ENCODE measurements around the gene TTLL1. TPM values are rescaled to one million over a fixed set of nuclear protein-coding genes. Genes with fewer than 3 reads are reported as not detected.

The TTLL1 gene
- total RNA-seq, 1 experiment from 2014 or later = 4.1 TPM

DNA sequence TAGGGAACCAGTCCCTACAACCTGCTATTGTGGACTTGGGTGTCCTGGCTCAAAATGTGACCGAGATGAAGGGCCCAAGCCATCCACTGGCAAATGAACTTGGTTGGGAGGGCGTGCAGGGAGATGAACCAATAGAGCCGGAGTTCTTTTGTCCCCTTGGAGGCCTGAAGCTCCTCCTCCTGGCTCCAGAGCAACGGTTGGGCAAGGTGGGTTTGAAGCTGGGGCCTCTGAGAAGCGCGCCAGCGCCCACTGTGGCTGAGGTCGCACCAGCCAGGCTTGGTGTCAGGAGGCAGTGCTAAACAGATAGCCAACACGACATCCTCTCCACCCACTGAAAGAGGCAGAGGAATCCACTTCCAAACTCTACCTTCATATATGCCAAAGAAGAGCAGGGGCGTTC lies 38.2 kb downstream of the TTLL1 start:
- no peak overlapping the region for H3K4me3 Mint-ChIP-seq (ENCODE audit: unreplicated experiment)
- BruUV-seq (replicated peaks) = no TSS peak

DNA sequence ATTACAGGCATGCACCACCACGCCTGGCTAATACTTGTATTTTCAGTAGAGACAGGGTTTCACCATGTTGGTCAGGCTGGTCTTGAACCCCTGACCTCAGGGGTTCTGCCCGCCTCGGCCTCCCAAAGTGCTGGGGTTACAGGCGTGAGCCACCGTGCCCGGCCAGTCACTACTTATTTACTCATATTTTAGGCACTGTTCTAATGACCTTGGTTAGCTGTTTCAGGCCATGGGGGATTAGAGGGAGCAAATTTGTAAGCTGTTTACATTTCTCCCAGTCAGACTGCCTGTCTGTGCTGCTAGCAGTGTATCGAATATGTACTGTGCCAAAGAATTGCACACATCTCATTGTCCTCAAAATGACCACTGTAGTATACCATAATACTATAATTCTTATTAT lies 41.6 kb downstream of the TTLL1 start:
- Mint-ChIP-seq H3K27ac (ENCODE audit: unreplicated experiment) (no peak overlapping the region), H3K36me3 (ENCODE audit: insufficient read depth, unreplicated experiment) (no peaks in the 10 kb centered on the region), H3K4me3 (ENCODE audit: unreplicated experiment) (no peak overlapping the region), H3K27me3 (ENCODE audit: insufficient read depth, unreplicated experiment) (no peaks in the 10 kb centered on the region), H3K4me1 (ENCODE audit: low read depth, unreplicated experiment) (no peaks in the 10 kb centered on the region), H3K9me3 (ENCODE audit: unreplicated experiment) (no peaks in the 10 kb centered on the region)
- Histone ChIP-seq H3K9me3 (no peaks in the 10 kb centered on the region), H3K27me3 (replicated peaks; ENCODE audit: control insufficient read depth, insufficient read depth, low read length) (no peaks in the 10 kb centered on the region; the same call in 1 of the 2 replicates), H3K4me3 (ENCODE audit: low read depth, low read length) (no peak overlapping the region), H3K4me1 (0 out of 2 replicates have a peak, but pooled peaks cover 3% of the 10 kb centered on the region), H3K36me3 (ENCODE audit: control insufficient read depth, insufficient read depth, low read length) (no peaks in the 10 kb centered on the region)
- BruUV-seq (replicated peaks) = no TSS peak
- CTCF ChIA-PET = no interaction called here
- no peak for DNase-seq
- POLR2A ChIA-PET = no interaction called here
- intact Hi-C loops (cut with micrococcal nuclease; ENCODE audit: unreplicated experiment) = no loop called here
- TF ChIP-seq, protein P1, sequence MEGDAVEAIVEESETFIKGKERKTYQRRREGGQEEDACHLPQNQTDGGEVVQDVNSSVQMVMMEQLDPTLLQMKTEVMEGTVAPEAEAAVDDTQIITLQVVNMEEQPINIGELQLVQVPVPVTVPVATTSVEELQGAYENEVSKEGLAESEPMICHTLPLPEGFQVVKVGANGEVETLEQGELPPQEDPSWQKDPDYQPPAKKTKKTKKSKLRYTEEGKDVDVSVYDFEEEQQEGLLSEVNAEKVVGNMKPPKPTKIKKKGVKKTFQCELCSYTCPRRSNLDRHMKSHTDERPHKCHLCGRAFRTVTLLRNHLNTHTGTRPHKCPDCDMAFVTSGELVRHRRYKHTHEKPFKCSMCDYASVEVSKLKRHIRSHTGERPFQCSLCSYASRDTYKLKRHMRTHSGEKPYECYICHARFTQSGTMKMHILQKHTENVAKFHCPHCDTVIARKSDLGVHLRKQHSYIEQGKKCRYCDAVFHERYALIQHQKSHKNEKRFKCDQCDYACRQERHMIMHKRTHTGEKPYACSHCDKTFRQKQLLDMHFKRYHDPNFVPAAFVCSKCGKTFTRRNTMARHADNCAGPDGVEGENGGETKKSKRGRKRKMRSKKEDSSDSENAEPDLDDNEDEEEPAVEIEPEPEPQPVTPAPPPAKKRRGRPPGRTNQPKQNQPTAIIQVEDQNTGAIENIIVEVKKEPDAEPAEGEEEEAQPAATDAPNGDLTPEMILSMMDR (IDR thresholded peaks at IDR 0.05; ENCODE audit: insufficient read depth in 1 of 2, low read depth in 1 of 2, low read length in 1 of 2, severe bottlenecking in 1 of 2, unreplicated experiment in 1 of 2) = no peak

More for the DNA sequence above, 38.2 kb downstream of the TTLL1 start:
- H3K36me3 Mint-ChIP-seq (ENCODE audit: insufficient read depth, unreplicated experiment) = no peaks in the 10 kb centered on the region
- Histone ChIP-seq H3K9me3 (no peaks in the 10 kb centered on the region), H3K4me1 (0 out of 2 replicates have a peak, but pooled peaks cover 3% of the 10 kb centered on the region), H3K27me3 (replicated peaks; ENCODE audit: control insufficient read depth, insufficient read depth, low read length) (no peaks in the 10 kb centered on the region), H3K36me3 (ENCODE audit: control insufficient read depth, insufficient read depth, low read length) (no peaks in the 10 kb centered on the region), H3K4me3 (ENCODE audit: low read depth, low read length) (no peak overlapping the region)
- no peaks in the 10 kb centered on the region for H3K4me1 Mint-ChIP-seq (ENCODE audit: low read depth, unreplicated experiment)
- ChIA-PET CTCF (interaction anchor here (1.2 kb wide), 1 partner anchor 183 kb away, joined by 4 read pairs; no protein-coding TSS in a partner anchor), POLR2A (no interaction called here)
- no peaks in the 10 kb centered on the region for H3K27me3 Mint-ChIP-seq (ENCODE audit: insufficient read depth, unreplicated experiment)
- peak in 1 of 2 experiments; percentile 21 for DNase-seq
- H3K9me3 Mint-ChIP-seq (ENCODE audit: unreplicated experiment) = no peaks in the 10 kb centered on the region
- no peak overlapping the region for H3K27ac Mint-ChIP-seq (ENCODE audit: unreplicated experiment)
- TF ChIP-seq, protein P1 (IDR thresholded peaks at IDR 0.05; ENCODE audit: insufficient read depth in 1 of 2, low read depth in 1 of 2, low read length in 1 of 2, severe bottlenecking in 1 of 2, unreplicated experiment in 1 of 2) = no peak
- intact Hi-C loops (cut with micrococcal nuclease; ENCODE audit: unreplicated experiment) = no loop called here

DNA sequence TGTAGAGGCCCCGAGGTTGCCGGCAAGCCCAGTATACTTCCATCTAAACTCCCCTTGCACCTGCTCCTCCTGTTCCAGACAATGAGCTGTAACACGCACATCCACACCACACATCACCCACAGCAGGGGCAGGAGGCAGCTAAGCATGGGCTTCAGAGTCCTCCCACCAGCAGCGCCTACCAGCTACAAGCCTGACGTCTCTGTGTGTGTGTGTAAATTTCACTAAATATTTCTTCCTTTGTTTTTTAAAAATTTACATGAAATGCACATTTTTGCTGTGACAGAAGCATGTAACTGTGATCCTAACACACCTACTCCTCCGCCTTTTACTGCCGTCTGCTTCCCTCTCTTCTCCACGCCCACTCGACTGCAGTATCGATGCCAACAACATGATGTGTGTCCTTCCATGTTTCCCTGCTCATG lies 44.9 kb downstream of the TTLL1 start:
- BruUV-seq (replicated peaks) = no TSS peak
- CTCF ChIA-PET = interaction anchor here (0.7 kb wide), 1 partner anchor 263 kb away, joined by 4 read pairs; no protein-coding TSS in a partner anchor
- TF ChIP-seq, protein P1 (IDR thresholded peaks at IDR 0.05; ENCODE audit: insufficient read depth in 1 of 2, low read depth in 1 of 2, low read length in 1 of 2, severe bottlenecking in 1 of 2, unreplicated experiment in 1 of 2) = no peak

More for the DNA sequence above, 44.9 kb downstream of the TTLL1 start:
- POLR2A ChIA-PET = no interaction called here
- intact Hi-C loops (cut with micrococcal nuclease; ENCODE audit: unreplicated experiment) = no loop called here
- Mint-ChIP-seq H3K36me3 (ENCODE audit: insufficient read depth, unreplicated experiment) (no peaks in the 10 kb centered on the region), H3K27ac (ENCODE audit: unreplicated experiment) (no peak overlapping the region), H3K4me3 (ENCODE audit: unreplicated experiment) (no peak overlapping the region), H3K4me1 (ENCODE audit: low read depth, unreplicated experiment) (no peaks in the 10 kb centered on the region), H3K27me3 (ENCODE audit: insufficient read depth, unreplicated experiment) (no peaks in the 10 kb centered on the region), H3K9me3 (ENCODE audit: unreplicated experiment) (no peaks in the 10 kb centered on the region)
- Histone ChIP-seq H3K9me3 (no peaks in the 10 kb centered on the region), H3K4me1 (no peaks in the 10 kb centered on the region), H3K4me3 (ENCODE audit: low read depth, low read length) (no peak overlapping the region), H3K36me3 (ENCODE audit: control insufficient read depth, insufficient read depth, low read length) (no peaks in the 10 kb centered on the region), H3K27me3 (replicated peaks; ENCODE audit: control insufficient read depth, insufficient read depth, low read length) (no peaks in the 10 kb centered on the region; the same call in 1 of the 2 replicates)
- no peak for DNase-seq

All from Caco-2 (cell line).